ENCODE data around the gene ATXN1.

- TF ChIP-seq GABPA (IDR thresholded peaks at IDR 0.05; ENCODE audit: low read depth, low read length): no peak
- TF ChIP-seq GABPA (CRISPR knock-in tag; IDR thresholded peaks at IDR 0.05; ENCODE audit: low read depth): no peak
- no peak for TF ChIP-seq CTCF (CRISPR knock-in tag; IDR thresholded peaks at IDR 0.05)
- no peak for TF ChIP-seq ZKSCAN8 (CRISPR knock-in tag; IDR thresholded peaks at IDR 0.05; ENCODE audit: borderline replicate concordance)
- TF ChIP-seq REST (IDR thresholded peaks at IDR 0.05; ENCODE audit: borderline replicate concordance in 1 of 2, low read depth in 1 of 2, low read length in 2 of 2): no peak
- no peak for TF ChIP-seq SMAD1 (CRISPR knock-in tag; IDR thresholded peaks at IDR 0.05; ENCODE audit: borderline replicate concordance, low read depth)
- TF ChIP-seq RAD21 (CRISPR knock-in tag; IDR thresholded peaks at IDR 0.05): no peak
- TF ChIP-seq IKZF5 (CRISPR knock-in tag; IDR thresholded peaks at IDR 0.05): no peak
- no peak for TF ChIP-seq POLR2AphosphoS5 (IDR thresholded peaks at IDR 0.05; ENCODE audit: low read depth, low read length)
- TF ChIP-seq MTA3 (CRISPR knock-in tag; IDR thresholded peaks at IDR 0.05): no peak
- TF ChIP-seq CREM (IDR thresholded peaks at IDR 0.05): no peak
- TF ChIP-seq CREM (CRISPR knock-in tag; IDR thresholded peaks at IDR 0.05): no peak
- TF ChIP-seq TBX3 (IDR thresholded peaks at IDR 0.05; ENCODE audit: borderline replicate concordance): no peak
- TF ChIP-seq TARDBP (CRISPR knock-in tag; IDR thresholded peaks at IDR 0.05): no peak
Measured at GRCh38 chr6:16336911-16337294, 424.4 kb downstream of the ATXN1 start.
